LNCAP (cell line): Measurements from ENCODE around the gene SDF4.

Experiments
- CTCF ChIP-seq: fragments of 450-650 bp; IDR thresholded peaks from 2 replicates; pipeline ENCODE4 v1.5.1; 2017; ENCODE audit warnings: mild to moderate bottlenecking

Gene SDF4

GRCh38 chr1:1220197-1220596 is 11.6 kb downstream of the SDF4 start:
- TF ChIP-seq CTCF: no peak

GRCh38 chr1:1219341-1219740 is 12.5 kb downstream of the SDF4 start:
- TF ChIP-seq CTCF: no peak

GRCh38 chr1:1218524-1219200 is 13.1 kb downstream of the SDF4 start:
- TF ChIP-seq CTCF: no peak

- TF ChIP-seq CTCF: no peak
Observed at GRCh38 chr1:1217621-1218523, 13.9 kb downstream of the SDF4 start.

- TF ChIP-seq CTCF: no peak
Observed at GRCh38 chr1:1216770-1217620, 14.8 kb downstream of the SDF4 start.

GRCh38 chr1:1215881-1216605 is 15.8 kb downstream of the SDF4 start:
- no peak for TF ChIP-seq CTCF
